ENCODE measurements around the gene ISG20. TPM values are rescaled to one million over a fixed set of nuclear protein-coding genes. Genes with fewer than 3 reads are reported as not detected.

ISG20 gene
- total and polyA plus RNA-seq, 2 of the 8 experiments (the other 6 are each of a cell fraction or from before 2014, with no cell fraction given), result 2.9 to 5.2 TPM

DNA sequence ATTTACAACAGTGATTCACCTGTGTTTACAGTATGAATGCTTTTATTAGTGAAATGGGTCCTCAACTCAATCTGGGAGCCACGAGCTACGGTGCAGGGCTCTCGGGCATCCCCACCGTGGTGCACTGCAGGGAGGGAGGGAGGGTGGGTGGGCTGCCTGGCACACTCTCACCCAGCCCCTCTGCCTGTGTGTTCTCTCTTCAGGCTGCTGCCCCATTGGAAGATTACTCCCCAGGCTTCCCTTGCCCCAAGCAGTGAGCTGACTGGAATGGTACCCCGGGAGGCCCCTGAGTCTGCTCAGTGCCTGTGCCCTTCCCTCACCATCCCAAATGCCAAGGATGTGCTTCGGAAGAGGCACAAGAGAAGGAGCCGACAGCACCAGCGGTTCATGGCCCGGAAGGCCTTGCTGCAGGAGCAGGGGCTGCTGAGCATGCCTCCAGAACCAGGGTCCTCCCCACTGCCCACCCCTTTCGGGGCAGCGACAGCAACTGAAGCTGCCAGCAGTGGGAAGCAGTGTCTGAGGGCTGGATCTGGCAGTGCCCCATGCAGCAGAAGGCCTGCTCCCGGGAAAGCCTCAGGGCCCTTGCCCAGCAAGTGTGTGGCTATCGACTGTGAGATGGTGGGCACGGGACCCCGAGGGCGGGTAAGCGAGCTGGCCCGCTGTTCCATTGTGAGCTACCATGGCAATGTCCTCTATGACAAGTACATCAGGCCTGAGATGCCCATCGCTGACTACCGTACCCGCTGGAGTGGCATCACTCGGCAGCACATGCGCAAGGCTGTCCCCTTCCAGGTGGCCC lies 12.7 kb upstream of the ISG20 start (continued):
- TF ChIP-seq HDAC6 (IDR thresholded peaks at IDR 0.05; ENCODE audit: low read depth, low read length) (no peak), POU5F1 (IDR thresholded peaks at IDR 0.05; ENCODE audit: low read depth, low read length) (no peak), SIN3A (conservative IDR thresholded peaks at IDR 0.05 in 1 of 2, IDR thresholded peaks at IDR 0.05 in 1 of 2; ENCODE audit: low read depth in 1 of 2, low read length in 2 of 2) (no peak), SRF (IDR thresholded peaks at IDR 0.05; ENCODE audit: low read depth, low read length) (no peak), RFX5 (IDR thresholded peaks at IDR 0.05; ENCODE audit: borderline replicate concordance, low read depth, low read length) (no peak), JUN (IDR thresholded peaks at IDR 0.05; ENCODE audit: low read depth, low read length) (no peak)
- TF ChIP-seq, protein P1, sequence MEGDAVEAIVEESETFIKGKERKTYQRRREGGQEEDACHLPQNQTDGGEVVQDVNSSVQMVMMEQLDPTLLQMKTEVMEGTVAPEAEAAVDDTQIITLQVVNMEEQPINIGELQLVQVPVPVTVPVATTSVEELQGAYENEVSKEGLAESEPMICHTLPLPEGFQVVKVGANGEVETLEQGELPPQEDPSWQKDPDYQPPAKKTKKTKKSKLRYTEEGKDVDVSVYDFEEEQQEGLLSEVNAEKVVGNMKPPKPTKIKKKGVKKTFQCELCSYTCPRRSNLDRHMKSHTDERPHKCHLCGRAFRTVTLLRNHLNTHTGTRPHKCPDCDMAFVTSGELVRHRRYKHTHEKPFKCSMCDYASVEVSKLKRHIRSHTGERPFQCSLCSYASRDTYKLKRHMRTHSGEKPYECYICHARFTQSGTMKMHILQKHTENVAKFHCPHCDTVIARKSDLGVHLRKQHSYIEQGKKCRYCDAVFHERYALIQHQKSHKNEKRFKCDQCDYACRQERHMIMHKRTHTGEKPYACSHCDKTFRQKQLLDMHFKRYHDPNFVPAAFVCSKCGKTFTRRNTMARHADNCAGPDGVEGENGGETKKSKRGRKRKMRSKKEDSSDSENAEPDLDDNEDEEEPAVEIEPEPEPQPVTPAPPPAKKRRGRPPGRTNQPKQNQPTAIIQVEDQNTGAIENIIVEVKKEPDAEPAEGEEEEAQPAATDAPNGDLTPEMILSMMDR (IDR thresholded peaks at IDR 0.05; ENCODE audit: control extremely low read depth in 1 of 3, insufficient read depth in 1 of 3, low read depth in 1 of 3, low read length in 3 of 3), result no peak
